ENCODE data around the gene DVL1. TPM values are rescaled to one million over a fixed set of nuclear protein-coding genes. Genes with fewer than 3 reads are reported as not detected.

The DVL1 gene
- polyA plus RNA-seq, 4 donors = 46.7 to 88.8 (median 61.3) TPM

DNA sequence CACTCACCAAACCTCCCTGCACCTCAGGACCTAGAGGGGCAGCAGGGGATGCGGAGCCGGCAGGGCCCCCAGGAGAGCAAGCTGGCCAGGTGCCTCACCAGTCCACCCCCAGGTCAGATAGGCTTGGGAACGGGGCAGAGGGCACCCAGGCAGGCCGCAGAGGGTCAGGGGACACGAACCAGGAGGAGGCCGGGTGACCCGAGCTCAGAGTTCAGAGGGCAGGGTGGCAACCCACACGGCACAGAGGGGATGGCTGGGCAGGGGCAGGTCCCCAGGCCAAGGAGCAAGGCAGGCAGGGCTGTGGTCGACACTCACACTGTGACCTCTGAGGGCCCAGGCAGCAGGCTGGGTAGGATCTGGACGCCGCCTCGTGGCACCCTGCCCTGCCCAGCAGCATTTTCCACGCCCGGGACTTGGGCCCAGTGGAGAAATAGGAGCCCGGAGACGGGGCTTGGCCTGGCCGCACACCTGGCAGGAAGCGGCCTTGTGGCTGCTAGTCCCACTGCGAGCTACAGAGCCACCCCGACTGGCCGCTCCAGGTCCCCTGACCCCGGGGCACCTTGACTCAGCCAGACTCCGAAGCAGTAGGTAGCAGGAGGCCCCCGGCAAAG is 5.3 kb downstream of the DVL1 start:
- DNase-seq = no peak
- Histone ChIP-seq H3K36me3 (ENCODE audit: control insufficient read depth in 3 of 3, insufficient read depth in 2 of 3, low read depth in 1 of 3, low read length in 3 of 3) (peaks cover 2 to 72% (median 5%) of the 10 kb centered on the region in 3 donors), H3K4me3 (ENCODE audit: low read depth in 1 of 3, low read length in 3 of 3) (no peak overlapping the region), H3K27me3 (ENCODE audit: control insufficient read depth in 3 of 3, insufficient read depth in 3 of 3, low read length in 3 of 3) (no peaks in the 10 kb centered on the region), H3K27ac (ENCODE audit: low read depth in 1 of 3, low read length in 2 of 3) (peak overlapping the region in 2 of 3 donors; percentile 37 to 83), H3K9me3 (ENCODE audit: control insufficient read depth in 2 of 2, insufficient read depth in 1 of 2, low read depth in 1 of 2, low read length in 1 of 2) (no peaks in the 10 kb centered on the region), H3K4me1 (ENCODE audit: control insufficient read depth in 3 of 3, insufficient read depth in 2 of 3, low read depth in 1 of 3, low read length in 2 of 3) (peaks cover 2 to 38% (median 10%) of the 10 kb centered on the region in 3 donors)
- no peak for FAIRE-seq
- 73 to 87% (median 81%) methylated on average over 23 to 24 of the region's 24 CpGs for WGBS, 3 donors

DNA sequence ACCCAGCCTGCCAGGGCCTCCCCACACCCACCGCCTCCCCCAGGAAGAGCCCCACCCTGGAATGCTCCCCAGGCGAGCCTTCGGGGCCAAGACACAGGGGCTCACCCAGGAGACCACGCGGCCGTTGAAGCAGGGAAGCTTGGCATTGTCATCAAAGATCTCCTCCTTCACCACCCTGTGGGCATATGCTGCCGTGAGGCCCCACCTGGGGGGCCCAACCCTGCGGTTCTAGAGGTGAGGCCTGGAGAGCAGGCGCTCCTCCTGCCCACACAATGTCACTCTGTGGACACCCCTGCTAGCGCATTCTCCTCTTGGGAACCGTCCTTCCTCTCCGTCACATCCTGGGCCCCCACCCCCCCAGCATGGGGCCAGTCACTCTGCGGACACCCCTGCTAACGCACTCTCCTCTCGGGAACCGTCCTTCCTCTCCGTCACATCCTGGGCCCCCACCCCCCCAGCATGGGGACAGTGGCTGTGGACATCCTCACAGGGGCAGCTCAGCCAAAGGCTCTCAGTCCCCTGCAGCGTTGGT is 6.6 kb downstream of the DVL1 start:
- FAIRE-seq (no peak), DNase-seq (no peak)
- H3K36me3 ChIP-seq (ENCODE audit: control insufficient read depth in 3 of 3, insufficient read depth in 2 of 3, low read depth in 1 of 3, low read length in 3 of 3) = peaks cover 2 to 85% (median 15%) of the 10 kb centered on the region in 3 donors
- WGBS, 3 donors = 86 to 89% (median 88%) methylated on average over 15 to 18 of the region's 18 CpGs
- H3K4me3 ChIP-seq (ENCODE audit: low read depth in 1 of 3, low read length in 3 of 3) = no peak overlapping the region
- no peaks in the 10 kb centered on the region for H3K27me3 ChIP-seq (ENCODE audit: control insufficient read depth in 3 of 3, insufficient read depth in 3 of 3, low read length in 3 of 3)
- peaks cover 2 to 34% (median 10%) of the 10 kb centered on the region in 3 donors for H3K4me1 ChIP-seq (ENCODE audit: control insufficient read depth in 3 of 3, insufficient read depth in 2 of 3, low read depth in 1 of 3, low read length in 2 of 3)
- no peak overlapping the region for H3K27ac ChIP-seq (ENCODE audit: low read depth in 1 of 3, low read length in 2 of 3)
- no peaks in the 10 kb centered on the region for H3K9me3 ChIP-seq (ENCODE audit: control insufficient read depth in 2 of 2, insufficient read depth in 1 of 2, low read depth in 1 of 2, low read length in 1 of 2)

DNA sequence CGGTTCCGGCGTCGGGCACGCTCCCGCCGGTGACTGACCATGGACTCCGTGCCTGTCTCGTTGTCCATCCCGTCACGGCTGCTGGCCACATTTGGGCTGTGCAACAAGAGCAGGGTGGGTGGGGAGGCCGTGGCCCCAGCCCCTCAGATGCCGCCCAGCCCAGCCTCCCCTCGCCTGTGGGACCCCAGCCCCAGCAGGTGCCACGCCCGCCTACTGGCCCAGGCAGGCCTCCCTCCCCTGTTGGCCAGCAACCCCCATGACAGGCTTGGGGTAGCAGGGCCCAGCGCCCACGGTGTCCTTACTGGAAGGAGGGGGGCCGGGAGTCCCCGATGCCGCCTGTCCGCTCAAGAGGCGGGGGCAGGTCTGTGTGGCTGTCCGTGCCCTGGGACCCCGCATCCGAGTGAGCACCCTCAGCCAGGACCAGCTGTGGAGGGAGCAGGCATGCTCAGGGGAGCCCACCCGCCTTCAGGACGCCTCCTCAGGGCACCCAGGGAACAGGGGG is 7.1 kb downstream of the DVL1 start:
- Histone ChIP-seq H3K27me3 (ENCODE audit: control insufficient read depth in 3 of 3, insufficient read depth in 3 of 3, low read length in 3 of 3) (no peaks in the 10 kb centered on the region), H3K9me3 (ENCODE audit: control insufficient read depth in 2 of 2, insufficient read depth in 1 of 2, low read depth in 1 of 2, low read length in 1 of 2) (no peaks in the 10 kb centered on the region), H3K4me3 (ENCODE audit: low read depth in 1 of 3, low read length in 3 of 3) (no peak overlapping the region), H3K36me3 (ENCODE audit: control insufficient read depth in 3 of 3, insufficient read depth in 2 of 3, low read depth in 1 of 3, low read length in 3 of 3) (peaks cover 2 to 89% (median 15%) of the 10 kb centered on the region in 3 donors), H3K4me1 (ENCODE audit: control insufficient read depth in 3 of 3, insufficient read depth in 2 of 3, low read depth in 1 of 3, low read length in 2 of 3) (peaks cover 2 to 34% (median 10%) of the 10 kb centered on the region in 3 donors), H3K27ac (ENCODE audit: low read depth in 1 of 3, low read length in 2 of 3) (no peak overlapping the region)
- WGBS, 3 donors = 91 to 95% (median 95%) methylated on average over 22 to 28 of the region's 28 CpGs
- FAIRE-seq = no peak
- DNase-seq = no peak

DNA sequence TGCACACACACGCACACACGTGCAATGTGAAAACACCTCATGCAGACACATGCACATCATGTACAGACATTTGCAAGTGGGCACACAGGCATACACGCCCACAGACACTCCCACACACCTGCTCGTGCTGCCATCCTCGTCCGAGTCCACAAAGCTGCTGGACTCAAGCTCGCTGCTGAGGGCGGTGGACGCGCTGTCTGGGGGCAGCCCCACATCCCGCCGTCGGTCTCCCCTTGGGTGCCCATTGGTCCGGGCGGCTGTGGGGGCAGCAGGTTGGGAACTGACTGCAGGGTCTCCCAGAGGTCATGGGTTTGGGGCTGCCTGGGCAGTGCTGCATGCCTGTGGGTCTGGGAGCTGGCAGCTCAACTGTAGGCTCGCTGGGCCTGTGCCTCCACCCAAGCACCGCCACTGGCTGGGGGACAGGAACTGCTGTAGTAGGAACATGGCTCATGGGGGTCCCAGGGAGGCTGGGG is 7.6 kb downstream of the DVL1 start:
- Histone ChIP-seq H3K27me3 (ENCODE audit: control insufficient read depth in 3 of 3, insufficient read depth in 3 of 3, low read length in 3 of 3) (no peaks in the 10 kb centered on the region), H3K27ac (ENCODE audit: low read depth in 1 of 3, low read length in 2 of 3) (no peak overlapping the region), H3K4me1 (ENCODE audit: control insufficient read depth in 3 of 3, insufficient read depth in 2 of 3, low read depth in 1 of 3, low read length in 2 of 3) (peaks cover 2 to 29% (median 10%) of the 10 kb centered on the region in 3 donors), H3K36me3 (ENCODE audit: control insufficient read depth in 3 of 3, insufficient read depth in 2 of 3, low read depth in 1 of 3, low read length in 3 of 3) (peaks cover 2 to 89% (median 15%) of the 10 kb centered on the region in 3 donors), H3K9me3 (ENCODE audit: control insufficient read depth in 2 of 2, insufficient read depth in 1 of 2, low read depth in 1 of 2, low read length in 1 of 2) (no peaks in the 10 kb centered on the region), H3K4me3 (ENCODE audit: low read depth in 1 of 3, low read length in 3 of 3) (no peak overlapping the region)
- no peak for DNase-seq
- 92 to 93% (median 93%) methylated on average over 12 to 17 of the region's 17 CpGs for WGBS, 3 donors
- FAIRE-seq = no peak

DNA sequence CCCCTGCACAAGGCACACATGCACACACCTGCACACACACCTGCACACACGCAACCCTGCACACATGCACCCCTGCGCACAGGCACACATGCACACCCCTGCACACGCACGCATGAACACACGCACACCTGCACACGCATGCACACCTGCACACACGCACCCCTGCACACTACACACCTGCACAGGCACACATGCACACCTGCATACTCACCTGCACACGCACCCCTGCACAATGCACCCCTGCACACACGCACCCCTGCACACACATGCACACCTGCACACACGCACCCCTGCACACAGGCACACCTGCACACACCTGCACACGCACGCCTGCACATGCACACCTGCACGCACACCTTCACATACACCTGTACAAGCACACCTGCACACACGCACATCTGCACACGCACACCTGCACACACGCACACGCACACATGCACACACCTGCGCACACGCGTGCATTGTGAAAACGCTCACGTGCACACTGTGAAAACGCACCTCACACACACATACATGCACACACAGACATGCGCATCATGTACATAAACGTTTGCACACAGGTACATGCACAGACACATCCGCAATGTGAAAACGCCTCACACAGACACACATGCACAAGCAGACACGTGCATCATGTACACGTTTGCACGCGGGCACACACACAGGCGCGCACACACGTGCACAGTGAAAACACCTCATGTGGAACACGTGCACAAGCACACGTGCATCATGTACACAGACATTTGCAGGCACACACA is 8.2 kb downstream of the DVL1 start:
- no peaks in the 10 kb centered on the region for H3K27me3 ChIP-seq (ENCODE audit: control insufficient read depth in 3 of 3, insufficient read depth in 3 of 3, low read length in 3 of 3)
- no peaks in the 10 kb centered on the region for H3K9me3 ChIP-seq (ENCODE audit: control insufficient read depth in 2 of 2, insufficient read depth in 1 of 2, low read depth in 1 of 2, low read length in 1 of 2)
- H3K4me1 ChIP-seq (ENCODE audit: control insufficient read depth in 3 of 3, insufficient read depth in 2 of 3, low read depth in 1 of 3, low read length in 2 of 3) = peaks cover 2 to 23% (median 7%) of the 10 kb centered on the region in 3 donors
- WGBS, 3 donors = 93 to 94% (median 93%) methylated on average over 36 of the region's 36 CpGs
- DNase-seq = no peak
- H3K4me3 ChIP-seq (ENCODE audit: low read depth in 1 of 3, low read length in 3 of 3) = no peak overlapping the region
- no peak overlapping the region for H3K27ac ChIP-seq (ENCODE audit: low read depth in 1 of 3, low read length in 2 of 3)
- H3K36me3 ChIP-seq (ENCODE audit: control insufficient read depth in 3 of 3, insufficient read depth in 2 of 3, low read depth in 1 of 3, low read length in 3 of 3) = peaks cover 2 to 88% (median 15%) of the 10 kb centered on the region in 3 donors
- no peak for FAIRE-seq

DNA sequence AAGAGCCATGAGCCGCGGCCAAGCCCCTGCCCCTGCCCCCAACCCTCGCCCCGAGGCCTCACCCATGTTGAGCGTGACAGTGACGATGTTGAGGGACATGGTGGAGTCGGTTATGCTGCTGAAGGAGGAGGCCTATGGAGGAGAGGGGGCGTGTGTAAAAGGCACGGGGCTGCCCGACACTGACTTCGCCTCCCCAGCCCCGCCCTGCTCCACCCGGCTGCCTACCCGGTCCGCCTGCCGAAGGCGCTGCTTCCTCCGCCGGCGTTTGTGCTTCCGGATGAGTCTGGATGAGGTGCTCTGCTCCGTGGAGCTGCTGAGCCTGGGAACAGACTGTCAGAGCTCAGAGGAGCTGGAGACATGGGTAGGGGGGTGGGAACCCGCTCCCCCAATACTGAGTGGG is 9.0 kb downstream of the DVL1 start:
- peaks cover 2 to 15% (median 5%) of the 10 kb centered on the region in 3 donors for H3K4me1 ChIP-seq (ENCODE audit: control insufficient read depth in 3 of 3, insufficient read depth in 2 of 3, low read depth in 1 of 3, low read length in 2 of 3)
- no peak overlapping the region for H3K27ac ChIP-seq (ENCODE audit: low read depth in 1 of 3, low read length in 2 of 3)
- no peak for FAIRE-seq
- H3K4me3 ChIP-seq (ENCODE audit: low read depth in 1 of 3, low read length in 3 of 3) = no peak overlapping the region
- H3K27me3 ChIP-seq (ENCODE audit: control insufficient read depth in 3 of 3, insufficient read depth in 3 of 3, low read length in 3 of 3) = no peaks in the 10 kb centered on the region
- H3K36me3 ChIP-seq (ENCODE audit: control insufficient read depth in 3 of 3, insufficient read depth in 2 of 3, low read depth in 1 of 3, low read length in 3 of 3) = peaks cover 2 to 88% (median 15%) of the 10 kb centered on the region in 3 donors
- no peak for DNase-seq
- WGBS, 3 donors = 88 to 95% (median 88%) methylated on average over 23 of the region's 23 CpGs
- H3K9me3 ChIP-seq (ENCODE audit: control insufficient read depth in 2 of 2, insufficient read depth in 1 of 2, low read depth in 1 of 2, low read length in 1 of 2) = no peaks in the 10 kb centered on the region

DNA sequence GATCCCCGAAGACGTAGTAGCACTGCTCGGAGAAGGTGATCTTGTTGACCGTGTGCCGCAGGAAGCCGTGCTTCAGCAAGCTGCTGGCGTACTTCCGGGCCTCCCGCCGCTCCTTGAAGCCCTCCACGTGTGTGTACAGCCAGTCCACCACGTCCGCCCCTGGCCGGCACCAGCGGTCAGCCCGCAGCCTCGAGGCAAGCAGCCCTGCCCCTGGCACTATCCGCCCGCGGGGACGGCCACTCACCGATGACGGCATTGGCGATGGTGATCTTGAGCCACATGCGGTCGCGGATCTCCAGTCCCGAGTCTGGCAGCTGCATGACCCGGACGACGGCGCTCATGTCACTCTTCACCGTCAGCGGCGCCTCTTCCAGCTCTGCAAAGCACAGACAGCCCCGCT is 10.9 kb downstream of the DVL1 start:
- H3K27ac ChIP-seq (ENCODE audit: low read depth in 1 of 3, low read length in 2 of 3) = no peak overlapping the region
- DNase-seq = no peak
- H3K4me3 ChIP-seq (ENCODE audit: low read depth in 1 of 3, low read length in 3 of 3) = no peak overlapping the region
- H3K4me1 ChIP-seq (ENCODE audit: control insufficient read depth in 3 of 3, insufficient read depth in 2 of 3, low read depth in 1 of 3, low read length in 2 of 3) = peaks cover 0 to 6% (median 0%) of the 10 kb centered on the region in 3 donors
- H3K27me3 ChIP-seq (ENCODE audit: control insufficient read depth in 3 of 3, insufficient read depth in 3 of 3, low read length in 3 of 3) = no peaks in the 10 kb centered on the region
- 95 to 96% (median 95%) methylated on average over 33 to 36 of the region's 36 CpGs for WGBS, 3 donors
- no peak for FAIRE-seq
- no peaks in the 10 kb centered on the region for H3K9me3 ChIP-seq (ENCODE audit: control insufficient read depth in 2 of 2, insufficient read depth in 1 of 2, low read depth in 1 of 2, low read length in 1 of 2)
- peaks cover 2 to 91% (median 15%) of the 10 kb centered on the region in 3 donors for H3K36me3 ChIP-seq (ENCODE audit: control insufficient read depth in 3 of 3, insufficient read depth in 2 of 3, low read depth in 1 of 3, low read length in 3 of 3)

DNA sequence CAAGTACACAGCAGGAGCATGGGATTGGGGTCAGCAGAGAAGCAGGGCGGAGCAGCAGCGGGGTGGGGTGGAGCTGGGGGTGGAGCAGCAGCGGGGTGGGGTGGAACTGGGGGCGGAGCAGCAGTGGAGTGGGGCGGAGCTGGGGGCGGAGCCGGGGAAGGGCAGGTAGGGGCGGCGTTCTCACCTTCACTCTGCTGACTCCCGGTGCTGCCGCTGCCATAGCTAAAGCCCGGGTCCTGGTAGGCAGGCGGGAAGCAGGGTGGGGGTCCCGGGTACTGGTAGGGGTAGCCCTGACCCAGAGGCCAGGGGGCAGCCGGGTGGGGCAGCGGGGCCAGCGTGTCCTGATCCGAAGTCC is 11.4 kb downstream of the DVL1 start:
- no peaks in the 10 kb centered on the region for H3K27me3 ChIP-seq (ENCODE audit: control insufficient read depth in 3 of 3, insufficient read depth in 3 of 3, low read length in 3 of 3)
- FAIRE-seq = no peak
- peaks cover 0 to 6% (median 0%) of the 10 kb centered on the region in 3 donors for H3K4me1 ChIP-seq (ENCODE audit: control insufficient read depth in 3 of 3, insufficient read depth in 2 of 3, low read depth in 1 of 3, low read length in 2 of 3)
- no peak overlapping the region for H3K4me3 ChIP-seq (ENCODE audit: low read depth in 1 of 3, low read length in 3 of 3)
- no peak overlapping the region for H3K27ac ChIP-seq (ENCODE audit: low read depth in 1 of 3, low read length in 2 of 3)
- DNase-seq = peak in 1 of 2 donors; percentile 64
- peaks cover 2 to 92% (median 15%) of the 10 kb centered on the region in 3 donors for H3K36me3 ChIP-seq (ENCODE audit: control insufficient read depth in 3 of 3, insufficient read depth in 2 of 3, low read depth in 1 of 3, low read length in 3 of 3)
- H3K9me3 ChIP-seq (ENCODE audit: control insufficient read depth in 2 of 2, insufficient read depth in 1 of 2, low read depth in 1 of 2, low read length in 1 of 2) = no peaks in the 10 kb centered on the region
- 51 to 75% (median 60%) methylated on average over 13 to 18 of the region's 18 CpGs for WGBS, 3 donors
